ENCODE results near the gene CCNI2. TPM values are rescaled to one million over a fixed set of nuclear protein-coding genes. Genes with fewer than 3 reads are reported as not detected.

CCNI2 gene
- total and polyA plus RNA-seq, 9 of the 15 experiments (the other 6 are each of a cell fraction or from before 2014, with no cell fraction given), result 0.05 to 1.7 (median 0.81) TPM; not detected in 5

- 0 out of 2 replicates have a peak, but pooled peaks have one; percentile 15 for TF ChIP-seq ZFP91 (CRISPR knock-in tag; IDR thresholded peaks at IDR 0.05)
- no peak for TF ChIP-seq ZNF239 (CRISPR knock-in tag; IDR thresholded peaks at IDR 0.05)
- no peak for TF ChIP-seq SMAD4 (CRISPR knock-in tag; conservative IDR thresholded peaks at IDR 0.05)
- no peak for TF ChIP-seq REST (IDR thresholded peaks at IDR 0.05; ENCODE audit: borderline replicate concordance)
- TF ChIP-seq REST (CRISPR knock-in tag; IDR thresholded peaks at IDR 0.05; ENCODE audit: low read depth), result no peak
- TF ChIP-seq TBL1XR1 (IDR thresholded peaks at IDR 0.05; ENCODE audit: low read length in 2 of 2), result no peak
- no peak for TF ChIP-seq ETV1 (tag; conservative IDR thresholded peaks at IDR 0.05; ENCODE audit: low read depth)
- TF ChIP-seq NFIC (IDR thresholded peaks at IDR 0.05), result peak; percentile 72
- 0 out of 2 replicates have a peak, but pooled peaks have one; percentile 1 for TF ChIP-seq STAT6 (CRISPR knock-in tag; IDR thresholded peaks at IDR 0.05)
- no peak for TF ChIP-seq CHD4 (IDR thresholded peaks at IDR 0.05; ENCODE audit: insufficient read depth, insufficient replicate concordance, low read depth, low read length, poor library complexity, severe bottlenecking)
- no peak for TF ChIP-seq MTA3 (IDR thresholded peaks at IDR 0.05; ENCODE audit: borderline replicate concordance)
Measured at GRCh38 chr5:132737982-132738681, 9.1 kb upstream of the CCNI2 start (continued).

Measured in K562 (cell line).